Smooth muscle cell (in vitro differentiated cells): Measurements from ENCODE around the gene CYTH1. TPM values are rescaled to one million over a fixed set of nuclear protein-coding genes. Genes with fewer than 3 reads are reported as not detected.

ENCODE experiments used
- DNase-seq: peaks from one replicate; lab custom pipeline; 2025; ENCODE audit not compliant: unreplicated experiment; lab: John Stamatoyannopoulos, UW
- H2AFZ ChIP-seq: fragments of 200-600 bp; sonication (generic); 2 replicates; pipeline ENCODE4 v1.6.0; 2016; ENCODE audit warnings: antibody characterized with exemption, low read depth, mild to moderate bottlenecking
- H3F3A ChIP-seq: fragments of 200-600 bp; sonication (generic); 2 replicates; pipeline ENCODE4 v1.6.0; 2017; ENCODE audit warnings: antibody characterized with exemption, low read depth
- H3K27ac ChIP-seq: fragments of 200-600 bp; sonication (generic); 2 replicates; pipeline ENCODE4 v1.5.1; 2016; ENCODE audit warnings: low read depth, mild to moderate bottlenecking
- H3K27me3 ChIP-seq: fragments of 200-600 bp; sonication (generic); 2 replicates; pipeline ENCODE4 v1.6.1; 2016; ENCODE audit warnings: low read depth, mild to moderate bottlenecking
- H3K36me3 ChIP-seq: fragments of 200-600 bp; sonication (generic); 2 replicates; pipeline ENCODE4 v1.5.1; 2016; ENCODE audit warnings: low read depth
- H3K4me1 ChIP-seq: fragments of 200-600 bp; sonication (generic); 2 replicates; pipeline ENCODE4 v1.5.1; 2016; ENCODE audit warnings: low read depth
- H3K4me2 ChIP-seq: fragments of 200-600 bp; sonication (generic); 2 replicates; pipeline ENCODE4 v1.6.0; 2016; ENCODE audit warnings: mild to moderate bottlenecking
- H3K4me3 ChIP-seq: fragments of 200-600 bp; sonication (generic); 2 replicates; pipeline ENCODE4 v1.5.1; 2016; ENCODE audit warnings: mild to moderate bottlenecking
- H3K79me2 ChIP-seq: fragments of 200-600 bp; sonication (generic); 2 replicates; pipeline ENCODE4 v1.6.0; 2016; ENCODE audit warnings: low read depth, mild to moderate bottlenecking
- H3K9ac ChIP-seq: fragments of 200-600 bp; sonication (generic); 2 replicates; pipeline ENCODE4 v1.6.0; 2016; ENCODE audit warnings: low read depth
- H3K9me3 ChIP-seq: fragments of 200-600 bp; sonication (generic); replicated peaks from 2 replicates; pipeline ENCODE4 v1.5.1; 2016; ENCODE audit warnings: low read depth
- H4K20me1 ChIP-seq: fragments of 200-600 bp; sonication (generic); 2 replicates; pipeline ENCODE4 v1.6.0; 2016; ENCODE audit warnings: low read depth
- WGBS: methylation state at CpG from one replicate; pipeline ENCODE4 v1.1.7; 2016; ENCODE audit warnings: low lambda C conversion rate; 5-methylcytosine and 5-hydroxymethylcytosine counted together
- polyA plus RNA-seq: library from polyadenylated mRNA; unstranded; fragments of >200 nt; fragmentation: Nextera tagmentation; extraction: Ambion mirVana; gene quantifications from 2 replicates; pipeline ENCODE4 v1.2.1, GENCODE V29; 2016
- total RNA-seq: library from RNA; depleted of rRNA; stranded (reverse); fragments of >200 nt; gene quantifications from 2 replicates; pipeline ENCODE4 v1.2.3, GENCODE V29; 2014
- TF ChIP-seq, protein P1 (sequence below): fragments of 200-600 bp; sonication (generic); IDR thresholded peaks from 2 replicates; pipeline ENCODE4 v1.5.1; 2017; ENCODE audit warnings: borderline replicate concordance, mild to moderate bottlenecking, antibody characterized with exemption; ENCODE audit not compliant: insufficient read depth, poor library complexity, severe bottlenecking

Gene CYTH1
- total and polyA plus RNA-seq, 2 experiments from 2014 or later: 14.1 to 19.3 TPM

DNA sequence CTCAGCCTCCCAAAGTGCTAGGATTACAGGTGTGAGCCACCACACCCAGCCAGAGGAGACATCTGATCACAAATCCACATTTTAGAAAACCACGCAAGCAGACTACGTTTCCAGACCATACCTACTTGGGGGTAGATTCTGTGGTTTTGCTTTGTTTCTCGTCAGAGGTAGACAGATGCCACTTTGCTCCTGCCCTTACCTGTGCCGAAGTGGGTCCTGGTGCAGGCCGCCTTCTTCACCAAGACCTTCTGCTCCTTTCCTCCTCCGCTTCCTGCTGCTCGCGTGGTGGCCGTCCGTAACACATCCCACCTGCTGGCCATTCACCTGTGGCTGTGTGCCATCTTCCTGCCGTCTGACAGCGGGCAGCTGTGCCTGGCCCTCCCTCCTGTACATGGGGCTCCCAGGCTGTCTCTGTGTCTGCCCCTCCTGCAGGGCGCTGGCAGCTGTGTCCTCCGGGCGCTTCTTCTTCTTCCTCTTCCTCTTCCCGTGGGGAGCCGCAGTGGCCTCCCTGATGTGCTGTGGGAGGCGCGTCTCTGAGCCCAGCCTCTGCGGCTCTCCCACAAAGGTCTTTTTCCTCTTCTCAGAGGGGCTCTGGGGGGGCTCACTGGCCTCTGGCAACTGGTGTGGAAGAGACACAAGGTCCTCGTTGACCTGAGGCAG, 21.2 kb upstream of the CYTH1 start:
- Histone ChIP-seq H4K20me1 (peaks cover 11% of the 10 kb centered on the region), H3K27ac (no peak overlapping the region), H3K9me3 (no peaks in the 10 kb centered on the region), H3K79me2 (no peaks in the 10 kb centered on the region), H3K4me3 (no peak overlapping the region), H3F3A (no peaks in the 10 kb centered on the region), H3K9ac (no peak overlapping the region), H3K27me3 (no peaks in the 10 kb centered on the region), H2AFZ (no peak overlapping the region), H3K4me1 (no peaks in the 10 kb centered on the region), H3K4me2 (no peak overlapping the region), H3K36me3 (no peaks in the 10 kb centered on the region)
- TF ChIP-seq, protein P1, sequence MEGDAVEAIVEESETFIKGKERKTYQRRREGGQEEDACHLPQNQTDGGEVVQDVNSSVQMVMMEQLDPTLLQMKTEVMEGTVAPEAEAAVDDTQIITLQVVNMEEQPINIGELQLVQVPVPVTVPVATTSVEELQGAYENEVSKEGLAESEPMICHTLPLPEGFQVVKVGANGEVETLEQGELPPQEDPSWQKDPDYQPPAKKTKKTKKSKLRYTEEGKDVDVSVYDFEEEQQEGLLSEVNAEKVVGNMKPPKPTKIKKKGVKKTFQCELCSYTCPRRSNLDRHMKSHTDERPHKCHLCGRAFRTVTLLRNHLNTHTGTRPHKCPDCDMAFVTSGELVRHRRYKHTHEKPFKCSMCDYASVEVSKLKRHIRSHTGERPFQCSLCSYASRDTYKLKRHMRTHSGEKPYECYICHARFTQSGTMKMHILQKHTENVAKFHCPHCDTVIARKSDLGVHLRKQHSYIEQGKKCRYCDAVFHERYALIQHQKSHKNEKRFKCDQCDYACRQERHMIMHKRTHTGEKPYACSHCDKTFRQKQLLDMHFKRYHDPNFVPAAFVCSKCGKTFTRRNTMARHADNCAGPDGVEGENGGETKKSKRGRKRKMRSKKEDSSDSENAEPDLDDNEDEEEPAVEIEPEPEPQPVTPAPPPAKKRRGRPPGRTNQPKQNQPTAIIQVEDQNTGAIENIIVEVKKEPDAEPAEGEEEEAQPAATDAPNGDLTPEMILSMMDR: no peak
- no peak for DNase-seq
- WGBS: over 99% methylated on average over 21 of the region's 21 CpGs

DNA sequence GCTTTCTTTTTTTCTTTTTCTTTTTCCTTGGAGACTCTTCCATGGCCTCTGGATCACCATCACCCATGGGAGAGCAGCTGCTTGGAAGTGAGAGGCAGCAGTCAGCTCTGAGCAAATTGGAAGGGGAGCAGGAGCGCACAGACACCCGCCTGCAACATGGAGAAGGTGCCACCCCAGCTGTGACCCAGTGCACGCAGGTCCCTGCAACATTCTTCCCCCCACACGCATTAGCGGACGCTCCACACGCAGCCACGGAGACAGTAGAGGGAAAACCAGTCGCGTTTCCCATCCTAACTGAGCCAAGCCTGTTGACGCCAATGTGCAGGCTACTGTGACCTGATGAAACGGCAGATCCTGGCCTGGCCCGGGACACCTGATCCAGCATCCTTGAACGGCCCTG, 20.4 kb upstream of the CYTH1 start:
- no peaks in the 10 kb centered on the region for H3K4me1 ChIP-seq
- TF ChIP-seq, protein P1: no peak
- WGBS: 99% methylated on average over 14 of the region's 14 CpGs
- DNase-seq: no peak
- H3K79me2 ChIP-seq: no peaks in the 10 kb centered on the region
- no peak overlapping the region for H3K9ac ChIP-seq
- no peak overlapping the region for H3K27ac ChIP-seq
- no peak overlapping the region for H3K4me2 ChIP-seq
- H3F3A ChIP-seq: no peaks in the 10 kb centered on the region
- H3K4me3 ChIP-seq: no peak overlapping the region
- H4K20me1 ChIP-seq: peaks cover 11% of the 10 kb centered on the region
- no peaks in the 10 kb centered on the region for H3K36me3 ChIP-seq
- no peak overlapping the region for H2AFZ ChIP-seq
- no peaks in the 10 kb centered on the region for H3K9me3 ChIP-seq
- no peaks in the 10 kb centered on the region for H3K27me3 ChIP-seq

DNA sequence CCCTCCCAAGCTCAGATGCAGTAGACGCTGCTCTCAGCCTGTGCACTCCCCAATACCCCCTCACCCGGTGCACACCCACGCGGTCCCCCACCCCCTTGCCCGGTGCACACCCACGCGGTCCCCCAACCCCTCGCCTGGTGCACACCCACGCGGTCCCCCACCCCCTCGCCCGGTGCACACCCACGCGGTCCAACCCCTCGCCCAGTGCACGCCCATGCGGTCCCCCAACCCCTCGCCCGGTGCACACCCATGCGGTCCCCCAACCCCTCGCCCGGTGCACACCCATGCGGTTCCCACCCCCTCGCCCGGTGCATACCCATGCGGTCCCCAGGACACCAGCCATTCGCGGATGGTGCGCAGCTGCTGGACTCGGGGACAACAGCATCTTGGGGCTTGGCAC, 19.9 kb upstream of the CYTH1 start:
- Histone ChIP-seq H3K4me1 (no peaks in the 10 kb centered on the region), H3K27me3 (no peaks in the 10 kb centered on the region), H3K9me3 (no peaks in the 10 kb centered on the region), H3K9ac (no peak overlapping the region), H3K4me3 (no peak overlapping the region), H3K4me2 (no peak overlapping the region), H3K79me2 (no peaks in the 10 kb centered on the region), H3F3A (no peaks in the 10 kb centered on the region), H3K36me3 (no peaks in the 10 kb centered on the region), H4K20me1 (peaks cover 11% of the 10 kb centered on the region), H3K27ac (no peak overlapping the region), H2AFZ (no peak overlapping the region)
- no peak for DNase-seq
- over 99% methylated on average over 11 of the region's 30 CpGs for WGBS
- TF ChIP-seq, protein P1: no peak
